D721Med (cell line): ENCODE data around the gene ABTB1.
"Not testable (repeated sequence)": the region's sequence is repeated elsewhere in the genome, so short reads cannot be mapped to it uniquely, and the experiment has no call there.

Experiments used
- DNase-seq: peaks from one replicate; pipeline ENCODE4 v3.0.0; 2011; ENCODE audit warnings: low spot score; ENCODE audit not compliant: insufficient read length
- FAIRE-seq: peaks from 2 replicates; lab custom pipeline; 2011; peaks lifted over from hg19 to GRCh38; lab: Jason Lieb, UNC
- TF ChIP-seq, protein P1 (sequence below): IDR thresholded peaks from 2 replicates; pipeline ENCODE4 v1.5.1; 2012; ENCODE audit warnings: mild to moderate bottlenecking, control low read depth; ENCODE audit not compliant: insufficient read depth; ENCODE audit errors: missing control alignments

The ABTB1 gene

GRCh38 chr3:127651516-127652172 lies 21.1 kb upstream of the ABTB1 start:
- TF ChIP-seq, protein P1, sequence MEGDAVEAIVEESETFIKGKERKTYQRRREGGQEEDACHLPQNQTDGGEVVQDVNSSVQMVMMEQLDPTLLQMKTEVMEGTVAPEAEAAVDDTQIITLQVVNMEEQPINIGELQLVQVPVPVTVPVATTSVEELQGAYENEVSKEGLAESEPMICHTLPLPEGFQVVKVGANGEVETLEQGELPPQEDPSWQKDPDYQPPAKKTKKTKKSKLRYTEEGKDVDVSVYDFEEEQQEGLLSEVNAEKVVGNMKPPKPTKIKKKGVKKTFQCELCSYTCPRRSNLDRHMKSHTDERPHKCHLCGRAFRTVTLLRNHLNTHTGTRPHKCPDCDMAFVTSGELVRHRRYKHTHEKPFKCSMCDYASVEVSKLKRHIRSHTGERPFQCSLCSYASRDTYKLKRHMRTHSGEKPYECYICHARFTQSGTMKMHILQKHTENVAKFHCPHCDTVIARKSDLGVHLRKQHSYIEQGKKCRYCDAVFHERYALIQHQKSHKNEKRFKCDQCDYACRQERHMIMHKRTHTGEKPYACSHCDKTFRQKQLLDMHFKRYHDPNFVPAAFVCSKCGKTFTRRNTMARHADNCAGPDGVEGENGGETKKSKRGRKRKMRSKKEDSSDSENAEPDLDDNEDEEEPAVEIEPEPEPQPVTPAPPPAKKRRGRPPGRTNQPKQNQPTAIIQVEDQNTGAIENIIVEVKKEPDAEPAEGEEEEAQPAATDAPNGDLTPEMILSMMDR: no peak
- FAIRE-seq (no peak), DNase-seq (no peak)

DNA sequence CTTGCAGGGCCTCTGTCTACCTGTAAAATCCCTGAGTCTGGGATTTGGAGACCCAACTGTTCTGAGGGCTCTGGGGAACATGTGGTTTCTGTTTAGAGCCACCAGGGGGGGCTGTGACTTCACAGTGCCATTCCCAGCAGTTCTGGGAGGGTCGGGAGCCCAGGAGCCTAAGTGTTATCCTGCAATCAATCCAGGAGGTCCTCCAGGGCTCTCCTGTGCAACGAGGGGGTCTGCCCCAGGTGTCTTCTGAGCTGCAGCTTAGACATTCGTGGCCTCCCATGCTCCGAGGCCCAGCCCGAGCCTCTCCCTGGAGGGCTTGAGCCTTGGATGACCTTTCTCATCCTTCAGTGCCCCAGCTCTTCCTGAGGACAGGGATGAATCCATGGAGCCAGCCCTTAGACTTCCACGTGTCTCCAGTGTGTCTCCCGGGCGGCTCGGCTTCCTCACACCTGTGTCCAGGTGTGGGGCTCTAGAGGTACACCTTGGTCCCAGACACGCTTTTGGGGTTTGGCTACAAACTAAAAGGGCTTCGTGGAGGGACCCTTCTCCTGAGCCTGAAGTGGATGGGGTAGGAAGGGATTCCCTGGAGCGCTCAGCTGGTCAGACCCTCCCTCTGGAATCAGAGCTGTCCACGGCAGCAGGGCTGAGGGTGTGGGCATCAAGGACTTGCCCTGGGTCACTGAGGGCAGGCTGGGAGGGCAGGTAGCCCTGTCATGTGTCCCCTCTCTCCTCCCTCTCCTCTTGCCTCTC lies 20.3 kb upstream of the ABTB1 start:
- DNase-seq (peak; percentile 52), FAIRE-seq (no peak)
- TF ChIP-seq, protein P1: peak; percentile 63

DNA sequence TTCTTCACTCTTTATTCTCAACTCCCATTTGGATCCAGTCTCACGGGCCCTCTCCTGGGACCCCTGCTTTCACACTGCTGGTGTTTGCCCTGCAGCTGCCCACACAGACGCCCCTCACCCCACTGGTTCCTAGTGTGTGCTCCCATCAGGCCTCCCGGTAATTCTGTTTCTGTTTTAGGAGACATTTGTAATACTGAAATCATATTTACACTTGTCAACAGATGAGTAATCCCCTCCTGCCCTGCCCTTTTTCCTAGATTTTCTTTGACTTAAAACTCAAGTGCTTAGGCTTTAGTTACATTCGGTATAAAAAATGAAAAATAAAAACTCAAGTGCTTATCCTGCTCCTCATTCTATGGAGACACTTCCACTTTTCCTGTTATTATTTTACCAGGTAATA lies 18.4 kb upstream of the ABTB1 start:
- FAIRE-seq (no peak), DNase-seq (no peak)
- TF ChIP-seq, protein P1: no peak

- DNase-seq, FAIRE-seq: not testable (repeated sequence)
Observed at GRCh38 chr3:127654993-127655392, 17.8 kb upstream of the ABTB1 start.

DNA sequence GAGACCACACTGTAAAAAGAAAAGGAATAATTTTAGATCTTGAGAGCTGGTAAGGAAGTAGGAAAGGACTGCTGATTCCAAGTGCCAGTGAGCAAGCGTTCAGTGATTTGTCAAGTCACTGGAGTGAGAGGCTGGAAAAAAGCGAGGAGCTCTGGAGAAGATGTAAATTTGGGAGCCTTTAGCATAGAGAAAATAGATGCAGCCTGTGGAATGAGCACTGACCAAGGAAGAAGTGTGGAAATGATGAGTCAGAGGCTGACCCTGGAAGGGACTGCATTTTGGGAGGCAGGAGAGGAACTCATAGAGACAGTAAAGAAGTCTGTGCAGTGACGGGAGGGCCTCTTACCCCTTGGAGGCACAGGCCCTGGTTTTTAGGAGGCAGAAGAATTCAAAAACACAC lies 17.1 kb upstream of the ABTB1 start:
- DNase-seq (no peak), FAIRE-seq (no peak)
- TF ChIP-seq, protein P1: no peak

- TF ChIP-seq, protein P1: no peak
- no peak for DNase-seq
- FAIRE-seq: no peak
Observed at GRCh38 chr3:127656906-127657305, 15.8 kb upstream of the ABTB1 start.

DNA sequence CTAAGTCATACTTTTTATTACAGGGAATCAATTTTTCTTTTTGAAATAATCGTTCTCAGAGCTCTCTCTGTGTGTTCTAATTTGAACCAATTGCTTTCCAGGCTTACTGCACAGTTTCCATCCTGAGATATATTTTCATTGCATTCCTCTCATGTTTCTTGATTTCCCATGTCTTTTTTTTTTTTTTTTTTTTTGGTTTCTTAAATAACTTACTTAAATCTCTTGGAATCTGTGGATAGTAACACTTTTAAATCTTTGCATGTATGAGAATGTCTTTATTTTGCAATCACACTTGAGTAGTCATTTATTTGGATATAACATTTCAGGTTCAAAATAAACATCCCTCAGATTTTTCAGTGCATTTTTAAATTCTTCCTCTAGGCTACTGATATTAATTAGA lies 14.5 kb upstream of the ABTB1 start:
- no peak for DNase-seq
- no peak for FAIRE-seq
- TF ChIP-seq, protein P1: no peak
